Stimulated activated CD8-positive, alpha-beta memory T cell treated with anti-CD3 and anti-CD28 coated beads, Interleukin-2, amount 100 ng/mL, for 48 hours (primary cell): ENCODE measurements around the gene SMPDL3B.

ENCODE experiments used
- DNase-seq, 2 donors: peaks; one replicate each; pipeline ENCODE4 v3.0.0-alpha.2; 2020; ENCODE audit warnings: low read depth in 2 of 2

Gene SMPDL3B

GRCh38 chr1:27940870-27941560, 6.2 kb downstream of the SMPDL3B start:
- DNase-seq = no peak

GRCh38 chr1:27941671-27942540, 7.1 kb downstream of the SMPDL3B start:
- no peak for DNase-seq

- no peak for DNase-seq
Observed at GRCh38 chr1:27945020-27945419, 10.2 kb downstream of the SMPDL3B start.

GRCh38 chr1:27949027-27949426, 14.2 kb downstream of the SMPDL3B start:
- no peak for DNase-seq

DNA sequence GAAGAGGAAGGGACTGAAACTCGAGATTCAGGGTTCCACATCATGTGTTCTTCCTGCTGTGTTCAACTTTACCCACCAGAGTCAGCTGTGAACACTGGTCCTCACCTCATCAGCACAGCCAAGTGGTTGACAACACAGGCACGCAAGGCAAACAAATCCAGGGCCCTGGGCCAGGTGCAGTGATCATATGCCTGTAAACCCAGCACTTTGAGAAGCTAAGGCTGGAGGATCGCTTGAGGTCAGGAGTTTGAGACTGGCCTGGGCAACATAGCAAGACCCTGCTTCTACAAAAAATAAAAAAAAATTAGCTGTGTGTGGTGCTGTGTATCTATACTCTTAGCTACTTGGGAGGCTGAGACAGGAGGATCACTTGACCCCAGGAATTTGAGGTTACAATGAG, 16.6 kb downstream of the SMPDL3B start:
- DNase-seq = no peak

DNA sequence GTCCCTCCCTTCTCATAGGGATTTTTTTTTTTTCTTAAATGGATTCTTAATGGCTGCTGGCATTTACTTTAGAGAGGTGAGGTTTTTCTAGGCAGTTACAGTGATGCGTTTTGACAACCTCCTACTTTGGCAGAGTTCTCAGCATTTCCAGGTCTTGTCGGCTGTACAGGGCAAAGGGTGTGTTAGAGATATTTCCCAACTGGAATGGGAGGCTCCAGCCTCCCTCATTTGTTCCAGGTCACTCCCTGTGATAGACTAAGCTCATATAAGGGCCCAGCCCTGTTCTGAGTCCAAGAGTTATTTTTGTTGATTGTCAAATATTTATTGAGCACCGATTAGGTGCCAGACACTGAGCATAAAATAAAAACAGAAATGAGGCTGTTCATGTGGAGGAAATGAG, 17.3 kb downstream of the SMPDL3B start:
- DNase-seq = no peak

- DNase-seq = no peak
Observed at GRCh38 chr1:27954186-27954585, 19.4 kb downstream of the SMPDL3B start.

- DNase-seq = no peak
Observed at GRCh38 chr1:27955076-27955475, 20.3 kb downstream of the SMPDL3B start.

DNA sequence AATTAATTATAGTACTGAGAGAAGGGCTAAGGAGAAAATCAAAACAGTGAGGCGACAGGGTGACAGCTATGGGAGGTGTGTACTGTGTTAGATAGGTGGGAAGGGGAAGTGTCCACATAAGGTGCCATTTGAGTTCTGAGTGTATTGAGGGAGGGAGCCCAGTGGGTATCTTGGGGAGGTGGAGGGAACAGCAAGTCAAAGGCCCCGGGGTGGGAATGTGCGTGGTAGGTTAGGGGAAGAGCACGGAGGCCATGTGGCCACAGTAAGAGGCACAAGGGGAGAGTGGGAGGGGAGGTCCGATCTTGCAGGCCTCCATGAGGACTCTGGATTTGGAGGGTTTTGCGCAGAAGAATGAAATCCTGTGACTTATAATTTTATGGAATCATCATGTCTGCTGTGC, 22.0 kb downstream of the SMPDL3B start:
- DNase-seq = no peak

DNA sequence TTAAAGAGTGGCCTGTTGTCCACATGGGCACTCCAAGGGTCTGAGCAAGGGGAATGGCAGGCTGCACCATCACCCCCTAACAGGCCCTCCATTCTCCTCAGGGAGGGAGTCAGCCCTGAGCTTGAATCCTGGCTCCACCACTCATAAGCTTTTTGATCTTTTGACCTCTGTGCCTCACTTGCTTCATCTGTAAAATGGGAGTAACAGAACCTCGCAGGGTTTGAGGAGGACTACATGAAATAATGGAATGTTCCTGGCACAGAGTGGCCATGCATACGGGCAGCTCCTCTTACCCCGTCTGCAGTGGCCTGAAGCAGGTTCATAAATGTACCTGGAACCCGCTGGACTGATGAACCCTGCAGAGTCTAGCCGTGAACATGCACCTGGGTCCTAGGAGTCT, 22.9 kb downstream of the SMPDL3B start:
- DNase-seq = no peak

DNA sequence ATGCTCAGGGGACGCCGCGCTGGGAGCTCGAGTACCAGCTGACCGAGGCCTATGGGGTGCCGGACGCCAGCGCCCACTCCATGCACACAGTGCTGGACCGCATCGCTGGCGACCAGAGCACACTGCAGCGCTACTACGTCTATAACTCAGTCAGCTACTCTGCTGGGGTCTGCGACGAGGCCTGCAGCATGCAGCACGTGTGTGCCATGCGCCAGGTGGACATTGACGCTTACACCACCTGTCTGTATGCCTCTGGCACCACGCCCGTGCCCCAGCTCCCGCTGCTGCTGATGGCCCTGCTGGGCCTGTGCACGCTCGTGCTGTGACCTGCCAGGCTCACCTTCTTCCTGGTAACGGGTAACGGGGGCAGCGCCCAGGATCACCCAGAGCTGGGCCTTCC, 23.7 kb downstream of the SMPDL3B start:
- DNase-seq = no peak

GRCh38 chr1:27959792-27960603, 25.2 kb downstream of the SMPDL3B start, which contains the start of gene XKR8:
Gene XKR8 (plus strand): TSS chr1:27959973. CDS start chr1:27960070, 97 bp downstream.
- peak; percentile 73 to 75 for DNase-seq

- no peak for DNase-seq
Observed at GRCh38 chr1:27960762-27961645, 26.2 kb downstream of the SMPDL3B start.

DNA sequence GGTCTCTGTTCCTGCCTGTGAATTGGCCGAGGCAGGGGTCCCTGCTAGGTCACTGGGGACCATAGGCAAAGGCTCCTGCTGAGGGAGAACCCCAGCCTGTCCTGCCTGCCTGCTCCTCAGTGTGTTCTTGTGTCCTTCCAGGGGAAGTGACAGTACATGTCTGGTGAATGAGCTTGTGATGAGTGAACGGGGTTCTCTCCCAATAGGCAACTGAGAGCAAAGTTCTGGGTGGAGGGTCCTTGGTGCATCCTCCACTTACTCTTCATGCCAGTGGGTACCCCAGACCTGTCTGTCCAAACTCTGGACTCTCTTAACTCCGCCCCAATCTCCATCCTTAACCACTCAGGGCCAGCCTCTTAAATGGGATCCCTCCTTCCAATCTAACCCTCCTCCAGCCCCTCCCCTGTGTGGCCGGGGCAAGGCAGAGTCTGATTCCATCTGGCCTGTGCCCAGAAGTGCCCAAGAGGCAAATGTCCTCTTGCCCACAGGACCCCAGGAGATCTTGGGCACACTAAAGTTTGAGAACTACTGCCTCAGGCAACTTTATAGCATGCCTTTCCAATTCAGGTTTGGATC, 26.9 kb downstream of the SMPDL3B start:
- DNase-seq = no peak

DNA sequence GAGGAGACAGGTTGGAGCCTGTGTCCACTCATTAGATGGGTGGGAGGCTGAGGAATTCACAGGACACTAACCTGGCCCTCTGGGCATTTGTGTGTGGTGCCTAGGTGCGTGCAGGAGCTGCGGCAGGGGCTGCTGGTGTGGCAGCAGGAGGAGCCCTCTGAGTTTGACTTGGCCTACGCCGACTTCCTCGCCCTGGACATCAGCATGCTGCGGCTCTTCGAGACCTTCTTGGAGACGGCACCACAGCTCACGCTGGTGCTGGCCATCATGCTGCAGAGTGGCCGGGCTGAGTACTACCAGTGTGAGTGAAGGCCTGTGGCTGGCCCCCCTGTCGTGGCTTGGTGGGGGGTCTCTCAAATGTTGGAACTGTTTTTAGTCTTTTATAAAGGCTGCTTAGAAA, 28.6 kb downstream of the SMPDL3B start:
- no peak for DNase-seq

GRCh38 chr1:27966402-27967105, 31.8 kb downstream of the SMPDL3B start:
- no peak for DNase-seq

DNA sequence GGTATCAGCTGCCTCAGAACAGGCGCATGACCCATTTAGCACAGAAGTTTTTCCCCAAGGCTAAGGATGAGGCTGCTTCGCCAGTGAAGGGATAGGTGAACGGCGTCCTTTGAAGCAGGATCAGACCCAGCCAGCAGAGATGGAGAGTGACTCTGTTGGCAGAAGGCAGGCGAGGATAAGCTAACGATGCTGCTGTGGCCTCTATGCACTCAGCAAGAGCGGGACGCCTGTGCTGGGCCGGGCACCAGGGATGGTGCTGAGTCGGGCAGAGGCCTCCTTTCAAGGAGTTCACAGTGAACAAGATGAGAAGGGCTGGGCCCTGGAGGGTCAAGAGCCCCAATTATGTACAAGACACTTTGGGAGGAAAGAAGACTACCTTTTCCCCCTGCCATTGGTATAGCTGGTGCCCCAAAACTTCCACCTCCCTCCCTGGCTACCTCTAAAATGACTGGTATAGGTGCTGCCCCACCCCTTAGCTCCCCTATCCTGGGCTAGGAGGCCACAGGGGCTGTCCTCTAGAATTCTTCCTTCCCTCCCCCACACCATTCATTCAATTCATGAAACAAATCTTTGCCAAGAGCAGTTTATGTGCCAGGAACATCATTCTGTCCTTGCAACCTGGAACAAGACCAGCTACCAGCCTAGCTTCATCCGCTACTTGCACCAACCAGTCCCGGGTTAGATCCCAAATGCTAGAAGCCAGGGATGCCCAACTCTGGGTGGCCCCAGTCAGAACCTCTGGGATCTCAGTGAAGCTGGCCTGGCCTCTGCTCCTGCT, 32.5 kb downstream of the SMPDL3B start:
- no peak for DNase-seq

- no peak for DNase-seq
Observed at GRCh38 chr1:27967884-27968466, 33.2 kb downstream of the SMPDL3B start.

GRCh38 chr1:27968692-27969091, 33.9 kb downstream of the SMPDL3B start:
- no peak for DNase-seq
